ENCODE results near the gene ATAD1.
A peak's percentile ranks its signal among the peaks of the same experiment; 100 is the strongest.
"Not testable (repeated sequence)": the region's sequence is repeated elsewhere in the genome, so short reads cannot be mapped to it uniquely, and the experiment has no call there.

Gene ATAD1

GRCh38 chr10:87739703-87740102 is 78.3 kb downstream of the ATAD1 start:
- TF ChIP-seq, protein P1, sequence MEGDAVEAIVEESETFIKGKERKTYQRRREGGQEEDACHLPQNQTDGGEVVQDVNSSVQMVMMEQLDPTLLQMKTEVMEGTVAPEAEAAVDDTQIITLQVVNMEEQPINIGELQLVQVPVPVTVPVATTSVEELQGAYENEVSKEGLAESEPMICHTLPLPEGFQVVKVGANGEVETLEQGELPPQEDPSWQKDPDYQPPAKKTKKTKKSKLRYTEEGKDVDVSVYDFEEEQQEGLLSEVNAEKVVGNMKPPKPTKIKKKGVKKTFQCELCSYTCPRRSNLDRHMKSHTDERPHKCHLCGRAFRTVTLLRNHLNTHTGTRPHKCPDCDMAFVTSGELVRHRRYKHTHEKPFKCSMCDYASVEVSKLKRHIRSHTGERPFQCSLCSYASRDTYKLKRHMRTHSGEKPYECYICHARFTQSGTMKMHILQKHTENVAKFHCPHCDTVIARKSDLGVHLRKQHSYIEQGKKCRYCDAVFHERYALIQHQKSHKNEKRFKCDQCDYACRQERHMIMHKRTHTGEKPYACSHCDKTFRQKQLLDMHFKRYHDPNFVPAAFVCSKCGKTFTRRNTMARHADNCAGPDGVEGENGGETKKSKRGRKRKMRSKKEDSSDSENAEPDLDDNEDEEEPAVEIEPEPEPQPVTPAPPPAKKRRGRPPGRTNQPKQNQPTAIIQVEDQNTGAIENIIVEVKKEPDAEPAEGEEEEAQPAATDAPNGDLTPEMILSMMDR (IDR thresholded peaks at IDR 0.05): no peak
- H3K36me3 Mint-ChIP-seq (ENCODE audit: low read depth): no peaks in the 10 kb centered on the region
- H3K27me3 Mint-ChIP-seq (ENCODE audit: low read depth, poor library complexity): no peaks in the 10 kb centered on the region
- no peak overlapping the region for H3K27ac Mint-ChIP-seq
- no peak overlapping the region for H3K4me3 Mint-ChIP-seq
- H3K4me1 Mint-ChIP-seq: peaks cover 11% of the 10 kb centered on the region
- no peaks in the 10 kb centered on the region for H3K9me3 Mint-ChIP-seq
- DNase-seq: no peak

DNA sequence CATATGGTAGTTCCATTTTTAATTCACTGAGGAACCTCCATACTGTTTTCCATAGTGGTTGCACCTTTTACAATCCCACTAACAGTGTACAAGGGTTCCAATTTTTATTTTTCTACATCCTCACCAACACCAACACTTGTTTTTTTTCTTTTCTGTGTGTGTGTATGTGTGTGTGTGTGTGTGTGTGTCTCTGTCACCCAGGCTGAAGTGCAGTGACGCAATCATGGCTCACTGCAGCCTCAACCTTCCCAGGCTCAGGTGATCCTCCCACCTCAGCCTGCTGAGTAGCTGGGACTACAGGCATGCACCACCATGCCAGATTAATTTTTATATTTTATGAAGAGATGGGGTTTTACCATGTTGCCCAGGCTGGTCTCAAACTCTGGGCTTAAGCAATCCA is 79.8 kb downstream of the ATAD1 start:
- not testable (repeated sequence) for H3K4me3 Mint-ChIP-seq; H3K9me3 Mint-ChIP-seq; H3K36me3 Mint-ChIP-seq (ENCODE audit: low read depth); DNase-seq; H3K27me3 Mint-ChIP-seq (ENCODE audit: low read depth, poor library complexity); H3K27ac Mint-ChIP-seq
- peaks cover 14% of the 10 kb centered on the region for H3K4me1 Mint-ChIP-seq

- peak; percentile 40 for DNase-seq
- TF ChIP-seq, protein P1 (IDR thresholded peaks at IDR 0.05): peak; percentile 84
- Mint-ChIP-seq H3K27me3 (ENCODE audit: low read depth, poor library complexity) (no peaks in the 10 kb centered on the region), H3K4me3 (peak overlapping the region; percentile 41), H3K36me3 (ENCODE audit: low read depth) (no peaks in the 10 kb centered on the region), H3K9me3 (no peaks in the 10 kb centered on the region), H3K4me1 (peaks cover 14% of the 10 kb centered on the region), H3K27ac (no peak overlapping the region)
Observed at GRCh38 chr10:87734987-87735827, 82.8 kb downstream of the ATAD1 start.

GRCh38 chr10:87733081-87733480 is 84.9 kb downstream of the ATAD1 start:
- no peak for DNase-seq
- Mint-ChIP-seq H3K36me3 (ENCODE audit: low read depth) (no peaks in the 10 kb centered on the region), H3K4me3 (no peak overlapping the region), H3K27me3 (ENCODE audit: low read depth, poor library complexity) (peaks cover 4% of the 10 kb centered on the region), H3K27ac (no peak overlapping the region), H3K9me3 (no peaks in the 10 kb centered on the region), H3K4me1 (peaks cover 19% of the 10 kb centered on the region)
- TF ChIP-seq, protein P1 (IDR thresholded peaks at IDR 0.05): no peak

DNA sequence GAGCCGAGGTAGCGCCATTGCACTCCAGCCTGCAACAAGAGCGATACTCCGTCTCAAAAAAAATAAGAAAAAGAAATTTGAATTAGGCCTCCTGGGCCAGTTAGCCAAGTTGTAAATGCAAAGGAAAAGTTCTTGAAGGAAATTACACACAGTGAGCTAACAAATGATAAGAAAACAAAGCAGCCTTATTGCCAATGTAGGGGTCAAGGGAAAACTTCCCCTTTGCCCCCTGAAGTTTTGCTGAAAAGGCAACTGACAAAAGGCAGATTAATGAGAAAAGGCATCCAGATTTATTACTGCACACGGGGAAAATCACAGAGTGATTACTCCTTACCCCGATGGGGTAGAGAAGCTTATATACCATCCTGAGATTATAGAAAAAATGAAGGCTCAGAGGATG is 88.1 kb downstream of the ATAD1 start:
- no peak for DNase-seq
- no peaks in the 10 kb centered on the region for H3K36me3 Mint-ChIP-seq (ENCODE audit: low read depth)
- no peak overlapping the region for H3K27ac Mint-ChIP-seq
- peaks cover 10% of the 10 kb centered on the region for H3K4me1 Mint-ChIP-seq
- TF ChIP-seq, protein P1 (IDR thresholded peaks at IDR 0.05): no peak
- H3K4me3 Mint-ChIP-seq: no peak overlapping the region
- peaks cover 10% of the 10 kb centered on the region for H3K27me3 Mint-ChIP-seq (ENCODE audit: low read depth, poor library complexity)
- H3K9me3 Mint-ChIP-seq: no peaks in the 10 kb centered on the region

DNA sequence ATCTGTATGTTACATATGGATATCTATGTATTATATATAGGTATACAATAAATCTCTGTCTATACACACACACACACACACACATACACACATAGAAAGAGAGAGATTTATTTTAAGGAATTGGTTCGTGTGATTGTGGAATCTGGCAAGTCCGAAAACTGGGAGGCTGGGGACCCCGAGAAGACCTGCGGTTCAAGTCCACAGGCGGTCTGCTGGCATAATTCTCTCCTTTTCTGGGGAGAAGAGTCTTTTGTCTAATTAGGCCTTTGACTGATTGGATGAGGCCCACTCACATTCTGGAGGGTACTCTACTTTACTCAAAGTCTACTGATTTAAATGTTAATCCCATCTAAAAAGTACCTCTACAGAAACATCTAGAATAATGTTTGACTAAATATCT is 93.2 kb downstream of the ATAD1 start:
- TF ChIP-seq, protein P1 (IDR thresholded peaks at IDR 0.05): no peak
- DNase-seq: no peak
- no peaks in the 10 kb centered on the region for H3K9me3 Mint-ChIP-seq
- H3K4me1 Mint-ChIP-seq: peaks cover 20% of the 10 kb centered on the region
- no peak overlapping the region for H3K4me3 Mint-ChIP-seq
- no peaks in the 10 kb centered on the region for H3K36me3 Mint-ChIP-seq (ENCODE audit: low read depth)
- H3K27ac Mint-ChIP-seq: no peak overlapping the region
- H3K27me3 Mint-ChIP-seq (ENCODE audit: low read depth, poor library complexity): peaks cover 10% of the 10 kb centered on the region

Data from nephron progenitor cell (in vitro differentiated cells).